Measurements from ENCODE around the gene AGRP.

GRCh38 chr16:67458121-67458641 is 25.2 kb downstream of the AGRP start:
- no peak for TF ChIP-seq CTCF (conservative IDR thresholded peaks at IDR 0.05; ENCODE audit: low read length)
- no peak for TF ChIP-seq EZH2phosphoT487 (IDR thresholded peaks at IDR 0.05; ENCODE audit: borderline replicate concordance, low read depth, low read length)

Measured in OCI-LY7 (cell line).